Mammary microvascular endothelial cell (primary cell): ENCODE results near the gene ZNF490. TPM values are rescaled to one million over a fixed set of nuclear protein-coding genes. Genes with fewer than 3 reads are reported as not detected.

Experiments used
- total RNA-seq: library from RNA; depleted of rRNA; stranded (reverse); fragments of >200 nt; gene quantifications from 2 replicates; pipeline ENCODE4 v1.2.3, GENCODE V29; 2015

The ZNF490 gene
- total RNA-seq = 4.5 and 8.0 TPM in 2 replicates

GRCh38 chr19:12610540-12611360 lies at the start of gene ZNF490, which contains the start of gene ZNF791:
Gene ZNF490 (minus strand): TSS chr19:12610813. CDS start chr19:12610680, 133 bp downstream.
Gene ZNF791 (plus strand): TSS chr19:12610920. CDS start chr19:12611080, 160 bp downstream.

GRCh38 chr19:12551060-12551832 lies 59.4 kb downstream of the ZNF490 start, which contains the start of gene ZNF564:
Gene ZNF564 (minus strand): TSS chr19:12551482. CDS start chr19:12551332, 150 bp downstream.

Other genes starting within 250 kb of the ZNF490 start
- 0.94 and 2.5 TPM in 2 replicates for gene ZNF442, start 245.1 kb downstream of the ZNF490 start, total RNA-seq
- gene ZNF799, start 209.5 kb downstream of the ZNF490 start, total RNA-seq = 2.7 and 5.4 TPM in 2 replicates
- gene ZNF443, start 169.8 kb downstream of the ZNF490 start, total RNA-seq = 1.3 and 1.8 TPM in 2 replicates
- 0.13 and 1.4 TPM in 2 replicates for gene ZNF709, start 126.0 kb downstream of the ZNF490 start, total RNA-seq
- gene ZNF564, start 59.3 kb downstream of the ZNF490 start, total RNA-seq = 3.8 and 4.0 TPM in 2 replicates
- gene ZNF791, start 107 bp upstream of the ZNF490 start, total RNA-seq = 9.2 and 17.8 TPM in 2 replicates
- 54.9 and 120 TPM in 2 replicates for gene MAN2B1, start 55.9 kb upstream of the ZNF490 start, total RNA-seq
- 8.2 and 15.2 TPM in 2 replicates for gene WDR83, start 56.0 kb upstream of the ZNF490 start, total RNA-seq
- 75.2 and 80.9 TPM in 2 replicates for gene DHPS, start 71.1 kb upstream of the ZNF490 start, total RNA-seq
- not detected in 2 replicates for gene GNG14, start 77.2 kb upstream of the ZNF490 start, total RNA-seq
- gene FBXW9, start 85.8 kb upstream of the ZNF490 start, total RNA-seq = 11.2 and 12.2 TPM in 2 replicates
- 15.9 and 22.0 TPM in 2 replicates for gene TNPO2, start 113.1 kb upstream of the ZNF490 start, total RNA-seq
- 357 and 460 TPM in 2 replicates for gene TRIR, start 123.9 kb upstream of the ZNF490 start, total RNA-seq
- 101 and 128 TPM in 2 replicates for gene GET3, start 126.7 kb upstream of the ZNF490 start, total RNA-seq
- not detected in 2 replicates for gene BEST2, start 141.0 kb upstream of the ZNF490 start, total RNA-seq
- 7.1 and 9.2 TPM in 2 replicates for gene HOOK2, start 164.7 kb upstream of the ZNF490 start, total RNA-seq
- 64.7 and 67.1 TPM in 2 replicates for gene JUNB, start 180.7 kb upstream of the ZNF490 start, total RNA-seq
- gene PRDX2, start 191.0 kb upstream of the ZNF490 start, total RNA-seq = 201 and 211 TPM in 2 replicates
- gene THSD8, start 191.3 kb upstream of the ZNF490 start, total RNA-seq = not detected in 2 replicates
- 36.4 and 46.4 TPM in 2 replicates for gene RNASEH2A, start 195.8 kb upstream of the ZNF490 start, total RNA-seq
- gene RTBDN, start 223.8 kb upstream of the ZNF490 start, total RNA-seq = not detected in 2 replicates
- gene MAST1, start 227.7 kb upstream of the ZNF490 start, total RNA-seq = 2.6 TPM in 1 of 2 replicates, not detected in the other